Ectodermal cell (in vitro differentiated cells): Measurements from ENCODE around the gene MAPK8.

Source experiments
- H3K27ac ChIP-seq: 2 replicates; pipeline ENCODE4 v1.7.0; 2013; ENCODE audit warnings: mild to moderate bottlenecking, low read depth, low read length; ENCODE audit not compliant: insufficient read depth, poor library complexity, severe bottlenecking
- H3K27me3 ChIP-seq: 2 replicates; pipeline ENCODE4 v1.7.0; 2013; ENCODE audit warnings: mild to moderate bottlenecking, low read length; ENCODE audit not compliant: insufficient read depth, control insufficient read depth, poor library complexity, severe bottlenecking
- H3K36me3 ChIP-seq: one replicate; pipeline ENCODE4 v1.7.0; 2013; ENCODE audit warnings: low read length; ENCODE audit not compliant: control insufficient read depth, insufficient read depth
- H3K4me1 ChIP-seq: one replicate; pipeline ENCODE4 v1.7.0; 2013; ENCODE audit warnings: low read length; ENCODE audit not compliant: control insufficient read depth, insufficient read depth
- H3K4me3 ChIP-seq: 2 replicates; pipeline ENCODE4 v1.7.0; 2013; ENCODE audit warnings: low read depth, low read length, control low read depth; ENCODE audit not compliant: insufficient read depth
- H3K9me3 ChIP-seq: 2 replicates; pipeline ENCODE4 v1.7.0; 2013; ENCODE audit warnings: mild to moderate bottlenecking, low read length, moderate library complexity; ENCODE audit not compliant: control insufficient read depth
- WGBS, 2 experiments: methylation state at CpG; one replicate each; pipeline ENCODE4 v1.1.7; 2013; ENCODE audit warnings: missing lambda C conversion rate in 2 of 2; 5-methylcytosine and 5-hydroxymethylcytosine counted together

Gene MAPK8

GRCh38 chr10:48470115-48470892 lies 163.8 kb downstream of the MAPK8 start:
- no peaks in the 10 kb centered on the region for H3K36me3 ChIP-seq
- peaks cover 19% of the 10 kb centered on the region for H3K27me3 ChIP-seq
- no peak overlapping the region for H3K4me3 ChIP-seq
- no peaks in the 10 kb centered on the region for H3K9me3 ChIP-seq
- 43 to 45% methylated on average over 5 of the region's 5 CpGs for WGBS, 2 experiments
- no peak overlapping the region for H3K27ac ChIP-seq
- peaks cover 7% of the 10 kb centered on the region for H3K4me1 ChIP-seq

GRCh38 chr10:48470893-48471805 lies 164.7 kb downstream of the MAPK8 start:
- 80 to 81% methylated on average over 8 of the region's 8 CpGs for WGBS, 2 experiments

GRCh38 chr10:48472501-48473069 lies 166.1 kb downstream of the MAPK8 start:
- Histone ChIP-seq H3K9me3 (no peaks in the 10 kb centered on the region), H3K4me3 (no peak overlapping the region), H3K27ac (no peak overlapping the region), H3K36me3 (no peaks in the 10 kb centered on the region), H3K4me1 (peaks cover 7% of the 10 kb centered on the region), H3K27me3 (no peaks in the 10 kb centered on the region)
- WGBS, 2 experiments = 100% methylated on average over 1 of the region's 3 CpGs; no CpG with 5 or more reads in 1 of the 2 experiments

More at GRCh38 chr10:48470893-48471805, 164.7 kb downstream of the MAPK8 start:
- no peaks in the 10 kb centered on the region for H3K9me3 ChIP-seq
- peaks cover 7% of the 10 kb centered on the region for H3K4me1 ChIP-seq
- H3K4me3 ChIP-seq = no peak overlapping the region
- H3K27ac ChIP-seq = no peak overlapping the region
- H3K36me3 ChIP-seq = no peaks in the 10 kb centered on the region
- peaks cover 11% of the 10 kb centered on the region for H3K27me3 ChIP-seq

GRCh38 chr10:48473704-48474103 lies 167.2 kb downstream of the MAPK8 start:
- no peak overlapping the region for H3K27ac ChIP-seq
- H3K27me3 ChIP-seq = no peaks in the 10 kb centered on the region
- WGBS, 2 experiments = 84 to 88% methylated on average over 5 of the region's 5 CpGs
- H3K4me3 ChIP-seq = no peak overlapping the region
- peaks cover 7% of the 10 kb centered on the region for H3K4me1 ChIP-seq
- no peaks in the 10 kb centered on the region for H3K9me3 ChIP-seq
- H3K36me3 ChIP-seq = no peaks in the 10 kb centered on the region

- WGBS, 2 experiments = 87 to 92% methylated on average over 1 of the region's 3 CpGs
- no peak overlapping the region for H3K27ac ChIP-seq
- no peaks in the 10 kb centered on the region for H3K27me3 ChIP-seq
- H3K36me3 ChIP-seq = no peaks in the 10 kb centered on the region
- no peak overlapping the region for H3K4me3 ChIP-seq
- H3K9me3 ChIP-seq = no peaks in the 10 kb centered on the region
- peaks cover 3% of the 10 kb centered on the region for H3K4me1 ChIP-seq
Measured at GRCh38 chr10:48474765-48475365, 168.4 kb downstream of the MAPK8 start.

- H3K36me3 ChIP-seq = no peaks in the 10 kb centered on the region
- WGBS, 2 experiments = 90 to 92% methylated on average over 4 of the region's 4 CpGs
Measured at GRCh38 chr10:48475943-48476278, 169.4 kb downstream of the MAPK8 start.

GRCh38 chr10:48476279-48476982 lies 170.0 kb downstream of the MAPK8 start:
- Histone ChIP-seq H3K27me3 (no peaks in the 10 kb centered on the region), H3K4me3 (no peak overlapping the region), H3K27ac (no peak overlapping the region), H3K36me3 (no peaks in the 10 kb centered on the region), H3K9me3 (no peaks in the 10 kb centered on the region), H3K4me1 (no peaks in the 10 kb centered on the region)
- 77 to 83% methylated on average over 9 of the region's 9 CpGs for WGBS, 2 experiments

More at GRCh38 chr10:48475943-48476278, 169.4 kb downstream of the MAPK8 start:
- Histone ChIP-seq H3K4me1 (no peaks in the 10 kb centered on the region), H3K9me3 (no peaks in the 10 kb centered on the region), H3K4me3 (no peak overlapping the region), H3K27ac (no peak overlapping the region), H3K27me3 (no peaks in the 10 kb centered on the region)

GRCh38 chr10:48477141-48477540 lies 170.7 kb downstream of the MAPK8 start:
- no peak overlapping the region for H3K4me3 ChIP-seq
- no peaks in the 10 kb centered on the region for H3K4me1 ChIP-seq
- no peaks in the 10 kb centered on the region for H3K36me3 ChIP-seq
- no peaks in the 10 kb centered on the region for H3K27me3 ChIP-seq
- no peak overlapping the region for H3K27ac ChIP-seq
- no peaks in the 10 kb centered on the region for H3K9me3 ChIP-seq

- no peaks in the 10 kb centered on the region for H3K4me1 ChIP-seq
- WGBS, 2 experiments = 93 to 94% methylated on average over 3 of the region's 4 CpGs
- no peak overlapping the region for H3K27ac ChIP-seq
- no peaks in the 10 kb centered on the region for H3K36me3 ChIP-seq
- no peaks in the 10 kb centered on the region for H3K27me3 ChIP-seq
- H3K4me3 ChIP-seq = no peak overlapping the region
- no peaks in the 10 kb centered on the region for H3K9me3 ChIP-seq
Measured at GRCh38 chr10:48477616-48478015, 171.1 kb downstream of the MAPK8 start.
